Measurements from ENCODE around the gene OMP. TPM values are rescaled to one million over a fixed set of nuclear protein-coding genes. Genes with fewer than 3 reads are reported as not detected.

OMP gene
- total and polyA plus RNA-seq, 3 donors from 2014 or later: 1.7 to 6.7 TPM; not detected in 1

DNA sequence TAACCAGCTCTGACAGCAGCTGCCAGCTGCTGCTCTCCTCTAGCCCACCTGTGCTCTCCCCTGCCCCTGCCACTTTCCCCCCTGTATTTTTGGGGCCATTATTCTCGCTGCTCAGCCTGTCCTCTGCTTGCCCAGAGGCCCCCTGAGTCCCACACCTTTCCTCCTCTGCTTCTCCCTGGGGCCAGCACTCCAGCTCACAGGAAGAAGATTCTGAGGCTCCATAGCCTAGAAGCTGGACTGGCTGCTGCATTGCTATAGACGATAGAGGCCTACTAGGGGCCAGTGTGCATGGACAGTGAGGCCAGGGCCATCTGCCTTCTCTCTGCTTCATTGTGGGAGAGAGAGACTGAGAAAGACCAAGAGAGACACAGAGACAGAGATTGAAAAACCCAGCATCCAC is 679 bp downstream of the OMP start:
- Histone ChIP-seq H3K27me3 (no peaks in the 10 kb centered on the region), H3K27ac (no peak overlapping the region), H3K9me3 (no peaks in the 10 kb centered on the region), H3K4me3 (no peak overlapping the region), H3K36me3 (ENCODE audit: low read depth, missing control alignments) (no peaks in the 10 kb centered on the region), H3K4me1 (peaks cover 37% of the 10 kb centered on the region)
- 63 to 78% methylated on average over 2 of the region's 2 CpGs for WGBS, 2 donors
- no peak for TF ChIP-seq POLR2A (IDR thresholded peaks at IDR 0.05)
- TF ChIP-seq, protein P1, sequence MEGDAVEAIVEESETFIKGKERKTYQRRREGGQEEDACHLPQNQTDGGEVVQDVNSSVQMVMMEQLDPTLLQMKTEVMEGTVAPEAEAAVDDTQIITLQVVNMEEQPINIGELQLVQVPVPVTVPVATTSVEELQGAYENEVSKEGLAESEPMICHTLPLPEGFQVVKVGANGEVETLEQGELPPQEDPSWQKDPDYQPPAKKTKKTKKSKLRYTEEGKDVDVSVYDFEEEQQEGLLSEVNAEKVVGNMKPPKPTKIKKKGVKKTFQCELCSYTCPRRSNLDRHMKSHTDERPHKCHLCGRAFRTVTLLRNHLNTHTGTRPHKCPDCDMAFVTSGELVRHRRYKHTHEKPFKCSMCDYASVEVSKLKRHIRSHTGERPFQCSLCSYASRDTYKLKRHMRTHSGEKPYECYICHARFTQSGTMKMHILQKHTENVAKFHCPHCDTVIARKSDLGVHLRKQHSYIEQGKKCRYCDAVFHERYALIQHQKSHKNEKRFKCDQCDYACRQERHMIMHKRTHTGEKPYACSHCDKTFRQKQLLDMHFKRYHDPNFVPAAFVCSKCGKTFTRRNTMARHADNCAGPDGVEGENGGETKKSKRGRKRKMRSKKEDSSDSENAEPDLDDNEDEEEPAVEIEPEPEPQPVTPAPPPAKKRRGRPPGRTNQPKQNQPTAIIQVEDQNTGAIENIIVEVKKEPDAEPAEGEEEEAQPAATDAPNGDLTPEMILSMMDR (IDR thresholded peaks at IDR 0.05): no peak
- intact Hi-C loops (cut with DNase I; ENCODE audit: low total_unique reads): no loop called here
- DNase-seq: no peak

DNA sequence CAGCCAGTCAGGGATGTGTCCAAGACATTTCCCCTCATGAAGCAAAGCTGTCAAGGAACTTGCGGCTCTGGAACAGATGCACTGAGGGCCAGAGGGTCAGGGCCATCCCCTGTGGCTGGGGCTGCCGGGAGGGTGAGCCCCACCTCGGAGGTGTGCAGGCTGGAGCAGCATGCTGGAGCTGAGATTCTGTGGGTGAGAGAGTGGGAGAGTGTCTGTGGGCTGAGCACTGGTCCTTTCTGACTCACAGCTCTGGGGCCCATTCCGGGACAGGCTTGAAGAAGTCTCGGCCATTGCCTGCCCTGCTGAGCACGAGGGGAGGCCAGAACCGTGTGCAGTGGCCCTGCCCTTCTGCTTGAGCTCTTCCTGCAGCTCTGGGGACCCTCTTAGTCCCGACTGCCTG is 2.1 kb downstream of the OMP start:
- H3K36me3 ChIP-seq (ENCODE audit: low read depth, missing control alignments): no peaks in the 10 kb centered on the region

DNA sequence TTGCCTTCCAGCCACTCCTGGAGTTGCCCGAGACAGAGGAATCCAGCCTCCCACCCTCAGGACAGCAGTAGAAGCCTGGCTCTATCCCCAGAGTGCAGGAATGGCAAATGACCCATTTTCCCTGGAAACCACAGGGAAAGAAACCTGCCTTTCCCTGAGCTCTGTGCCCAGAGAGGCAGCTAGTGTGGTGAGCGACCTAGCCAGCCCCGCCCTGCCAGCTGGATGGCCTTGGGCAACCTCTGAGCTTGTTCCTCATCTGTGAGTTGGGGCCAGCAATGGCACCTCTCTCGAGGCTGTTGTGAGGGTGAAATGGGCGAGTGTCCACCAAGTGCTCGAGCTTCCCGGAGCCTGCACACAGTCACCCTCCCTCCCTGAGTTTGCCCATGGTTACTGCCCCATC is 3.7 kb downstream of the OMP start:
- no peaks in the 10 kb centered on the region for H3K36me3 ChIP-seq (ENCODE audit: low read depth, missing control alignments)
- DNase-seq: peak; percentile 67
- WGBS, 2 donors: 57 to 72% methylated on average over 5 to 7 of the region's 7 CpGs
- no peak overlapping the region for H3K4me3 ChIP-seq
- no peaks in the 10 kb centered on the region for H3K9me3 ChIP-seq
- no peak for TF ChIP-seq POLR2A (IDR thresholded peaks at IDR 0.05)
- TF ChIP-seq, protein P1 (IDR thresholded peaks at IDR 0.05): no peak
- no peaks in the 10 kb centered on the region for H3K27me3 ChIP-seq
- peaks cover 47% of the 10 kb centered on the region for H3K4me1 ChIP-seq
- no peak overlapping the region for H3K27ac ChIP-seq
- intact Hi-C loops (cut with DNase I; ENCODE audit: low total_unique reads): no loop called here

More for the DNA sequence above, 2.1 kb downstream of the OMP start:
- DNase-seq: no peak
- peaks cover 46% of the 10 kb centered on the region for H3K4me1 ChIP-seq
- H3K27ac ChIP-seq: no peak overlapping the region
- H3K9me3 ChIP-seq: no peaks in the 10 kb centered on the region
- H3K4me3 ChIP-seq: no peak overlapping the region
- intact Hi-C loops (cut with DNase I; ENCODE audit: low total_unique reads): no loop called here
- no peaks in the 10 kb centered on the region for H3K27me3 ChIP-seq
- WGBS, 2 donors: 44 to 72% methylated on average over 5 to 8 of the region's 8 CpGs
- no peak for TF ChIP-seq POLR2A (IDR thresholded peaks at IDR 0.05)
- TF ChIP-seq, protein P1 (IDR thresholded peaks at IDR 0.05): no peak

DNA sequence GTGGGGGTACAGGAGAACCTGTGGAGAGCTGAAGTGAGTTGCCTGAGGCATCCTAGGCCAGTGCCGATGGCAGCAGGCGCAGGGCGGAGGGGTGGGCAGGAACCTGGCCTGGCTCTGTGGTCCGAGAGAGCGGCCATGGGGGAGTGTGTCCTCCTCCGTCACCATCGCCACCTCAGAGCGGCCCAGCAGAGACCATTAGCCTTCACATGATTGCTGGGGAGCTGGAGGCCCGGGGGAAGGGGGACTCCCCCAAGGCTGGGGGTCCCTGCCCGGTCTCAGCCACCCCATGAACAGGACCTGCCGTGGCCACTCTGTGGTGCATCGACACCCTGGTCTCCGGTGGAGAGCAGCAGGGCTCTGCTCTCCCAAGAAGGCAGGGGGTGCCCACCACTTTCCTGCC is 4.1 kb downstream of the OMP start:
- Histone ChIP-seq H3K27ac (no peak overlapping the region), H3K27me3 (no peaks in the 10 kb centered on the region), H3K4me3 (no peak overlapping the region), H3K4me1 (peaks cover 47% of the 10 kb centered on the region), H3K36me3 (ENCODE audit: low read depth, missing control alignments) (no peaks in the 10 kb centered on the region), H3K9me3 (no peaks in the 10 kb centered on the region)
- no peak for DNase-seq
- intact Hi-C loops (cut with DNase I; ENCODE audit: low total_unique reads): no loop called here
- TF ChIP-seq, protein P1 (IDR thresholded peaks at IDR 0.05): no peak
- TF ChIP-seq POLR2A (IDR thresholded peaks at IDR 0.05): no peak
- 76 to 92% methylated on average over 5 to 13 of the region's 13 CpGs for WGBS, 2 donors

DNA sequence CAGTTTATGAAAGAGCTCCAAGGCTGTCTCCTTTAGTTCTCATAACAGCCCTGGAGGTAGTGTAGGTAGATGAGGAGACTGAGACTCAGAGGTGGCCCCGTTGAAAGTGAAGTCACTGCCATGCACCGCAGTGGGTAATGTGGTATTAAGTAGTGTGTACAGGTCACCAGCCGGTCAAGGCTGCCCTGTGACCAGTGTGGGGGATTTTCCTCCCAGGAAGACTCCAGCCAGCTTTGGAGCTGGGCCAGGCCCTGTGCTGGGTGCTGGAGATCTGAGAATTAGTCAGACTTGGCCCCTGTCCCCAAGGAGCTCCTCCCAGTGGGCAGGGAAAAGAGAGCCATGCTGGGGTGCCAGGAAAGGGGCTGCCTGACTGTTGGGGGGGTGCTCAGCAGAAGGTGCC is 5.3 kb downstream of the OMP start:
- no peaks in the 10 kb centered on the region for H3K27me3 ChIP-seq
- no peaks in the 10 kb centered on the region for H3K9me3 ChIP-seq
- H3K36me3 ChIP-seq (ENCODE audit: low read depth, missing control alignments): no peaks in the 10 kb centered on the region
- H3K4me3 ChIP-seq: no peak overlapping the region
- 31 to 82% methylated on average over 3 of the region's 3 CpGs for WGBS, 2 donors
- H3K27ac ChIP-seq: no peak overlapping the region
- TF ChIP-seq, protein P1 (IDR thresholded peaks at IDR 0.05): no peak
- TF ChIP-seq POLR2A (IDR thresholded peaks at IDR 0.05): no peak
- intact Hi-C loops (cut with DNase I; ENCODE audit: low total_unique reads): no loop called here
- DNase-seq: peak; percentile 89
- peaks cover 47% of the 10 kb centered on the region for H3K4me1 ChIP-seq
